ENCODE measurements around the gene FOXG1.

Gene FOXG1

DNA sequence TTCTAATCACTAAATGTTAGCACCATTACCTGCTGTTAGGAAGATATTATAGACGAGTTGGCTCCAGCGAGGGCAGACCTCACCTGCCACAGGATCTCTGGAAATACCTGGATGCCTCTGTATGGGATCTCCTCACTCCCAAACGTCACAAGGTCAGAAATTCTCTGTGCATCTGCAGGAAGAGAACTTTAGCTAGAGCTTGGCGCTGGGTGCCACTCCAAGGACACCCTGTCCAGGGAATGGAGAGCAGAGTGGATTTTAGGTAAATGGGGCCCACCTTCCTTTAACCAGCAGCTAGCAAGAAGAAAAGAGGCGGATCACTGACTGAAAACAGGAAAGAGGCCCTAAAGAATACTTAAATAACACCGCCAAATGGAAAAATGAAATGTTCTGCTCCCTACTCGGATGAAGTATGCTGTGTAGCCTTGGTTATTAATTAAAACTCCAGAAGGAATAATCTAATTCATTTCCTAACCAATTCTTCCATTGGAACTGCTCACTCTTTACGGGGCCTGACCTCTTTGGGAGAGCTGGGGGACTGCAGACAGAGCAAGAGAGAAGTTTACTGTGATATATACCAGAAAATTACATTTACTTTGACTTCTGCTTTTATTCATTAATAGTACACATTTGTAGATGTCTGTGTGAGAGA, 4.2 kb upstream of the FOXG1 start:
- no peak for DNase-seq (ENCODE audit: low read depth)

DNA sequence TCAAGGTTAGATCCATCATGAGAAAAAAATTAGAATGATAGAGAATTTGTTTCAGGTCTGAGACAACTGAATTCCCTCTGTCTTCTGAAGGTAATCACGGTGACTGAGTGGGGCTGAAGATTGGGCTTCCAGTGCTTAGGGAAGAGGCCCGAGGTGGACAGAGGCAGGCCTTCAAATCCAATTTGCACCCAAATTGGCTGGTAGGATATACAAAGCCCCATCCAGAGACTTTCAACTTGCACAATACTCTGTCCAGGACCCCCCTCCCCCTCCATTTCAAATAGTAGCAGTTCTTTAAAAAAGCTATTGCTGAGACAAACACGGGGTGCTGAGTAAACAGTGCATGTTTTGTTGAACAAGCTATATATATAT, 3.6 kb upstream of the FOXG1 start:
- no peak for DNase-seq (ENCODE audit: low read depth)

DNA sequence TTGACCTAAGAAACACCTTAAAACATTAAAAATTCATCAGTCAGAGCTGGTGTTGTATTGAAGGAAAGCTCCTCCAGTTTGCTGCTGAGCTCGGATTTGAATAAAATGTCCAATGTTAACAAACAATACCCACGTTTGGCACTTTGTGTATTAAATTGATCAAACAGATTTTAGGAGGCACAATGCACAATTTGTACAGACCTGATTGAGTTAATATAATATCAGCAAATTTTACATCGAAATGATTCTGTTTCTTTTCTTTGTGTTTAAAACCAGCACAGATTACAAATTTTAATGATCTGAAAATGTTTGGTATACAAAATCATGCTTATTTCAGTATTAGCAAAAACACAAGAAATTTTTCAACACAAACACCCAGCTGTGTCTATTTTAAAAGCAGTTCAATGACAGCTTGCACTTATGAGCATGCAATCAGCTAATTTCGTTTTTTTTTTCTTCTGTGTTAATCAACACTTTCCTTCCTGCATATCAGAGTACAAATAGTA, 2.8 kb upstream of the FOXG1 start:
- no peak for DNase-seq (ENCODE audit: low read depth)

DNA sequence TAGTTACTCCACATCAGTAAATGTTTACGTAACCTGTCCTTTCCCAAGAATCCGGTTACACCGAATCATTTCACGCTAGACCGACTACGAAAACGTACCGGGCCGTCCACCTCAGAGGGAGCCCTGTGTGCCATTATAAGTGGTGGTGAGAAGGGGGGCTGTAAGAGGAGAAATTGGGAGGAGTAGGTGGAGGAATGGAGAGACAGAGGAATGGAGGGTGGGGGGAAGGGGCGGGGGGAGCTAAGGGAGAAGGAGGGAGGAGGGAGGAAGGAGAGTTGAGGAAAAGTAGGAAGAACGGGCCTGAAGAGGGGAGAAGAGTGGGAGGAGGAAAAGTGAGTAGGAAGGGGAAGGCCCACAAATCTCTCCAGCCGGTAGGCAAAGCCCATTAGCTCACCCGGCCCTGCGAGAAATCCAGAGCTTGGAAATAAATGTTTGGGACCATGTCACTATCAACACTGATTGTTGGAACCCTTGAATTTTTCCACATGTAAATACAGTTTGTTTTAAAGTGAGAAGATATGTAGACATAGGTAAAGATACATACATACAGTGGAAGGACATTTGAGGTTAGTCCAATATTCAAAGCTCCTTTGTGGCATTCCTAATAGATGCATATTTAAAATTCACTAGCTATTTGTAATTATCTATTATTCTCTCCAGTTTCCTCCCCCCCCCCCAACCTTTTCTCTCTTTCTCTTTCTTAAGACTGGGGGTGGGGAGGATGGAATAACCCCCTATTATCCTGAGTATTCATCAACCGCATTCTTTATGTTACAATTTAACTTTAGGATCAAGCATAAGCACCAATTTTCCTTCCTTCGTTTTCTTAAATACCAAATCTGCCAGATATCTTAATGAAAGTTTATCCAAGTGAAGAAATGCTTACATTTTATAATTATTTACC, 2.1 kb upstream of the FOXG1 start:
- DNase-seq (ENCODE audit: low read depth): no peak

DNA sequence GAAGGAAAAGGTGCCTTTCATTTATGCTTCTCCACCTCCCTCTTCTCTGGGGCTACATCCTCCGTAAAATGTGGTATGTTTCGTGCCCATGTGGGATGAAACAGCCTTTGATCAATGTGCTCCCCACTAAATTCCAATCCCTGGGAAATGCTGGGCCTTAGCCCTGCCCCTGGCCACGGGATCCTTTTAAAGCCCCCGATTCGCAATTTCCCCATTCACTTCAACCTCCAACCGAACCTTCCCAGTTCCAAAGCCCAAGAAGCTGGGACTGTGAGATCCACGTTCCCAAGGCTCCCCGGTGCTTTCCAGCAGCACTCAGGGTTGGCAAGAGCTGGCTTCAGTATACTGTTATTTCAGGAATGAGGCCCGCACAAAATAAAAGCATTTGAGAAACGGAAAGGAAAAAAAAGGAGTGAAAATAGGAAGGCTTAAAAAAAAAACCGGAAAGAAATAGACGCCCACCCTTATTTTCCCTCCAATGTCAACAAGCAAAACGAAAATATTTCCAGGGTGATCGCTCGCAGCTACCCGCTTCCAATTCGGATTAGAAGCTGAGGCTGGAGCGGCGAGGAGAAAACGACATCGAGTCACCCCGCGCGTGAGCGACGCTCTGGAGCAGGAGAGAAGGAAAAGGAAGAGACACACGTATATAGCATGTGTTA, 1.3 kb upstream of the FOXG1 start:
- no peak for DNase-seq (ENCODE audit: low read depth)

DNA sequence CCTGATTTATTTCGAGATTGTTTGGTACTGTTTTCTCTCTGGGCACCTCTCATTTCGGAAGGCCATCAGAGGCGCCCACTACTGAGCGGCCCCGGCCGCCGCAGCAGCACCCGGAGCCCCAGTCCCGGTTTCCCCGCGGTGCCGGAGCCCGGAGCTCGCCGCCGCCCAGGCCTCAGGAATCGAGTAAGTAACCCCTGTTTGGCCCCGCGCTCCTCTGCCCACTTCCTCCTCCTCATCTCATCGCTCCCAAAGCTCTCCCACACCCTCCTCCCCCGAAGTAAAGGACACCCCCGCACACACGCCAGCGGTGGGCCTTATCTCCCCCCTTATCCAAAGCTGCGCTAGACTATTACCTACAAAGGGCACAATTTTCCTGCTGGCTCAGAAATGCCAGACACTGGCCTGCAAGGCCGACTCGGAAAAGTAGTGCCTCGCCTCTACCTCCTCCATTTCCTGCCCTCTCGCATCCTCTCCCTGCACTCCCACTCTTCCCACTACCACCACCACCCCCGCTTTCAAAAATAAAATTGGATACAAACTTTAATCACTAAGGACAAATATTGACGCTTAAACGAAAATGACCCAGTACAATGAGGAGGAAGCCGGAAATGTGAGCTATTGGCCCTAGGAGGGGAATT, 637 bp upstream of the FOXG1 start:
- no peak for DNase-seq (ENCODE audit: low read depth)

DNA sequence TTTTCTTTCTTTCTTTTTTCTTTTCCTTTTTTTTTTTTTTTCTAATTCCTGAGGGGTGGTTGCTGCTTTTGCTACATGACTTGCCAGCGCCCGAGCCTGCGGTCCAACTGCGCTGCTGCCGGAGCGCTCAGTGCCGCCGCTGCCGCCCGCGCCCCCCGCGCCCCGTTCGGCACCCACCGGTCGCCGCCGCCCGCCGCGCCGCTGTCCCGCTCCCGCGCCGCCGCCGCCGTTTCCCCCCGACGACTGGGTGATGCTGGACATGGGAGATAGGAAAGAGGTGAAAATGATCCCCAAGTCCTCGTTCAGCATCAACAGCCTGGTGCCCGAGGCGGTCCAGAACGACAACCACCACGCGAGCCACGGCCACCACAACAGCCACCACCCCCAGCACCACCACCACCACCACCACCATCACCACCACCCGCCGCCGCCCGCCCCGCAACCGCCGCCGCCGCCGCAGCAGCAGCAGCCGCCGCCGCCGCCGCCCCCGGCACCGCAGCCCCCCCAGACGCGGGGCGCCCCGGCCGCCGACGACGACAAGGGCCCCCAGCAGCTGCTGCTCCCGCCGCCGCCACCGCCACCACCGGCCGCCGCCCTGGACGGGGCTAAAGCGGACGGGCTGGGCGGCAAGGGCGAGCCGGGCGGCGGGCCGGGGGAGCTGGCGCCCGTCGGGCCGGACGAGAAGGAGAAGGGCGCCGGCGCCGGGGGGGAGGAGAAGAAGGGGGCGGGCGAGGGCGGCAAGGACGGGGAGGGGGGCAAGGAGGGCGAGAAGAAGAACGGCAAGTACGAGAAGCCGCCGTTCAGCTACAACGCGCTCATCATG, 654 bp downstream of the FOXG1 start:
- no peak for DNase-seq (ENCODE audit: low read depth)

DNA sequence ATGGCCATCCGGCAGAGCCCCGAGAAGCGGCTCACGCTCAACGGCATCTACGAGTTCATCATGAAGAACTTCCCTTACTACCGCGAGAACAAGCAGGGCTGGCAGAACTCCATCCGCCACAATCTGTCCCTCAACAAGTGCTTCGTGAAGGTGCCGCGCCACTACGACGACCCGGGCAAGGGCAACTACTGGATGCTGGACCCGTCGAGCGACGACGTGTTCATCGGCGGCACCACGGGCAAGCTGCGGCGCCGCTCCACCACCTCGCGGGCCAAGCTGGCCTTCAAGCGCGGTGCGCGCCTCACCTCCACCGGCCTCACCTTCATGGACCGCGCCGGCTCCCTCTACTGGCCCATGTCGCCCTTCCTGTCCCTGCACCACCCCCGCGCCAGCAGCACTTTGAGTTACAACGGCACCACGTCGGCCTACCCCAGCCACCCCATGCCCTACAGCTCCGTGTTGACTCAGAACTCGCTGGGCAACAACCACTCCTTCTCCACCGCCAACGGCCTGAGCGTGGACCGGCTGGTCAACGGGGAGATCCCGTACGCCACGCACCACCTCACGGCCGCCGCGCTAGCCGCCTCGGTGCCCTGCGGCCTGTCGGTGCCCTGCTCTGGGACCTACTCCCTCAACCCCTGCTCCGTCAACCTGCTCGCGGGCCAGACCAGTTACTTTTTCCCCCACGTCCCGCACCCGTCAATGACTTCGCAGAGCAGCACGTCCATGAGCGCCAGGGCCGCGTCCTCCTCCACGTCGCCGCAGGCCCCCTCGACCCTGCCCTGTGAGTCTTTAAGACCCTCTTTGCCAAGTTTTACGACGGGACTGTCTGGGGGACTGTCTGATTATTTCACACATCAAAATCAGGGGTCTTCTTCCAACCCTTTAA, 1.5 kb downstream of the FOXG1 start:
- DNase-seq (ENCODE audit: low read depth): no peak

DNA sequence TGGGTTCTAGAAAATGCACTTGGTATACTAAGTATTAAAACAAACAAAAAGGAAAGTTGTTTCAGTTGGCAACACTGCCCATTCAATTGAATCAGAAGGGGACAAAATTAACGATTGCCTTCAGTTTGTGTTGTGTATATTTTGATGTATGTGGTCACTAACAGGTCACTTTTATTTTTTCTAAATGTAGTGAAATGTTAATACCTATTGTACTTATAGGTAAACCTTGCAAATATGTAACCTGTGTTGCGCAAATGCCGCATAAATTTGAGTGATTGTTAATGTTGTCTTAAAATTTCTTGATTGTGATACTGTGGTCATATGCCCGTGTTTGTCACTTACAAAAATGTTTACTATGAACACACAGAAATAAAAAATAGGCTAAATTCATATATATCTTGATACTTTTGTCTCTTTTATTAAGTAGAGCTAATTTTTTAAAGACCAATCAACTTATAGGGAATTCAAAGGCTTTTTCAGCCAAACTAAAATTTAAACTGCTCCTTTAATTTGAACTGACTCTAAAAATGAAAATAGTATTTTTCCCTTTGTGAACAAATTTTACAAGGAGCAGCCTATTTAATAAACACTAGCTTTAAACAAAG, 2.8 kb downstream of the FOXG1 start:
- DNase-seq (ENCODE audit: low read depth): no peak

DNA sequence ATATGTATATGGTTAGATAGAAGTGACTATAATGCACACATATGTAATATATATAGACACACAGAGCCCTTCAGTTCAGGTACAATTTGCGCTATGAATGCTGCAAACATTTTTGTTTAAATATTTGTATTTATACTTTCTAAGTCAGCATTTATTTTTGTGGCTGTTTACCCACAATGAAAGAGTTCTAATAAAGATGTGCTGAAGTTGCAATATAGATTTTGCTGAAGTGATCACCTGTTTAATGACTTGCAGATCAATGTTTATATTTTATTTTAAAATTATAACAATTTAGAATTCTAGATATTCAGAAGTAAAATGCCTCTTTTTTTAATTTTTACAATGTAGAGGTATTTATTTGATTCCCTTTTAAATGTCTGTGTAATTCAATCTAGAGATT, 3.5 kb downstream of the FOXG1 start:
- no peak for DNase-seq (ENCODE audit: low read depth)

DNA sequence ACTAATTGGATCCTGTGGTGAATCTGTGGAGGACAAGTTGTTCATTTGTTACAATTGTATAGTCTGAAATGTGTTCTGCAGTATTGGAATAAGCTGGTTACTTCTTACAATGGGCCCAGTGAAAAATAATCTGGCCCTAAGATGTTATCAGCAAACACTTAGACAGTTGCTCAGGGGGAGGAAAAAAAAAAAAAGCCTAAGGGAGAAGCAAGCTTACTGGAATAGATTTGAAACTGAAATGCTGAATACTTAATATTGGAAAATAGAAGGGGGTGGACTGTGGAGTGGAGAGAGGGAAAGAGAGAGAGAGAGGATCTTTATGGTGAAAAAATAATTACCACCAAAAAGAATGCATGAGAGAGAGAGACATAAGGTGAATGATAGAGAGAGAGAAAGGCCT, 4.0 kb downstream of the FOXG1 start:
- DNase-seq (ENCODE audit: low read depth): no peak

DNA sequence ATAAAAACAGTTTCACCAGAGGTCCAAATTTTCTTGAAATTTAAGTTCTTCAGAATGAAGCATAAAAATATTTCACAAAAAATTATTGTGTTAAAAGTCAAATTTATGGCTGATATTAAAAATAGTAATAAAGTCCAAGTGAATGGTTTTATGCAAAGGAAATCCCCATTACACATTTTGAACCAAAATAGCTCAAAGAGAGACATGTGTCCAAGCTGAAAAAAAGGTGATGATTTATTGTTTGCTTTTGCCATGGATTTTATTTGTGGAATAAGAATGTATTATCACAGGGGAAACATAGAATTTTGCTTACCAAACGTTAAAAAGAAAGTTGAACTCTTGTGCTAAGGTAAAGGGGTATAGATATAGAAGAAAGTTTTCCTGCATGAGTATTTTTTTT, 4.6 kb downstream of the FOXG1 start:
- no peak for DNase-seq (ENCODE audit: low read depth)

DNA sequence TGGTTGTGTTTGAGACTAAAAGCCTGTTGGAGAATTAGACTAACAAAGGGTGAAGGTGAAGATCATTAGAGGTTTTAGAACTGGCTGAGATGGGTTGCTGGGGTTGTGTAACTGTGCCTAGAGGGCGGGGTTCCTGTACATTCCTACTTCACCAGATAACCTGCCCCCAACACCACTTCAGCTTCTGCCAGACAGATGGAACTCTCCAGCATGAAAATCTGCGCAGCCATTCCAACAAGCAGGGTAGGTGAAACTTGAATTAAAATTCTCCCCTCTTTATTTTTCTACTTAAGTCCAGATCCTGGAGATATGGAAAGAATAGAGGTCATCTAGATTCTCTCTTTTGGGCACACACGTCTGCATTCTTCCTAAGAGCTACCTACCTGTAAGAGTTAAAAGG, 6.0 kb downstream of the FOXG1 start:
- no peak for DNase-seq (ENCODE audit: low read depth)

DNA sequence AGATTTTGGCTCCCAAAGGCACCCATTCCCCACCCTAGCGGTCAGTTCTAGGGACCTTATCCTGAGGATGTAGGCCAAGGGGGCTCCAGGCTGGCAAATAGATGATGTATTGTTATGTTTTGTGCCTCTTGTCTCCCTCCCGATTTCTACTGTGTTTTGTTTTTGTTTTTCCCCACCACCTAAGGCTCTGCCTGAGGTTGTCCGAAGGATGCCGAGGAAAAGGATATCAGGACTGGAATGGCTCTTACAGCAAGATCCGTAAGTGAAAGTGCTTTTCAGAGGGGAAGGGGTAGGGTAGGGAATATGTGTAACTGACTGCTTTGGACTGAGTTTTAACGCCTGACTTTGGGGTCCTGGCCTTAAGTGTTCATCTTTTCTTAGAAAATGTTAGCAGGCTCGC, 6.6 kb downstream of the FOXG1 start:
- no peak for DNase-seq (ENCODE audit: low read depth)

DNA sequence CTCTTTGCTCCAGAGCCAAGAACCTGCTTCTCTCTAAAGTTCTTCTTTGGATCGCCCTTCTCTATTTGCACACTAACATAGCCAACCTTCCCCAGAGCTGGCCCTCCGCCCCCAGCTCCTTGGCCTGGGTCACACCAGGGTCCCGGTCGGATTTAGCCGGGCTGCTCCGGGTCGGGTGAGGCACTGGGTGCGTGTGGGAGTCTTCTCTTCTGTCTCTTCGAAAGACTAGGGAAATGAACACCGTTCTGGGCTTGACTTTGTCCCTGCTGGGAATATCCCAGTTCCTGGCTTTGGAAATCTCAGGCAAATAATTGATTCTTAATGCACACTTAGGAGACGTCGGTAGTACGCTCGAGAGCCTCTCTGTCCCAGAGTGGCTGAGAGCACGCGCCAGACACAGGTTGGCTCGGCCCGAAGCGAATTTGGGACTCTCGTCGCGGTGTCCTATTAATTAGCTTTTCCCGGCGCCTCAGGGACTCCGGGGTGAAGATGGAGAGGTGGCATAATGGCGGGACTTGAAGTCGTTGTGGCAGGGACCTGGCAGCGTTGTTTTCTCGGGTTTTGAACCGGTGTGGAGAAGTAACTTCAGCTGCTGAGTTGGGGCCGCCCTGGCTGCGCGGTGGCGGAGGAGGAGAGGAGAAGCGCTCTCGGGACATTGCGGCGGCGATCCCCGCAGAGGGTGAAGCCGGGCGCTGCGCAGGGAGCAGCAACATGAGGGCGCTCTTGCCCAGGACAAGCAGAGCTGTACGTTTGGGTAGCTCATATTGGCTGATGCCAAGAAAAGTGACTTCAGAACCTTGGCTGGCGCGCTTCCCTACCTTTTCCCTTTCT, 7.5 kb downstream of the FOXG1 start:
- DNase-seq (ENCODE audit: low read depth): no peak

DNA sequence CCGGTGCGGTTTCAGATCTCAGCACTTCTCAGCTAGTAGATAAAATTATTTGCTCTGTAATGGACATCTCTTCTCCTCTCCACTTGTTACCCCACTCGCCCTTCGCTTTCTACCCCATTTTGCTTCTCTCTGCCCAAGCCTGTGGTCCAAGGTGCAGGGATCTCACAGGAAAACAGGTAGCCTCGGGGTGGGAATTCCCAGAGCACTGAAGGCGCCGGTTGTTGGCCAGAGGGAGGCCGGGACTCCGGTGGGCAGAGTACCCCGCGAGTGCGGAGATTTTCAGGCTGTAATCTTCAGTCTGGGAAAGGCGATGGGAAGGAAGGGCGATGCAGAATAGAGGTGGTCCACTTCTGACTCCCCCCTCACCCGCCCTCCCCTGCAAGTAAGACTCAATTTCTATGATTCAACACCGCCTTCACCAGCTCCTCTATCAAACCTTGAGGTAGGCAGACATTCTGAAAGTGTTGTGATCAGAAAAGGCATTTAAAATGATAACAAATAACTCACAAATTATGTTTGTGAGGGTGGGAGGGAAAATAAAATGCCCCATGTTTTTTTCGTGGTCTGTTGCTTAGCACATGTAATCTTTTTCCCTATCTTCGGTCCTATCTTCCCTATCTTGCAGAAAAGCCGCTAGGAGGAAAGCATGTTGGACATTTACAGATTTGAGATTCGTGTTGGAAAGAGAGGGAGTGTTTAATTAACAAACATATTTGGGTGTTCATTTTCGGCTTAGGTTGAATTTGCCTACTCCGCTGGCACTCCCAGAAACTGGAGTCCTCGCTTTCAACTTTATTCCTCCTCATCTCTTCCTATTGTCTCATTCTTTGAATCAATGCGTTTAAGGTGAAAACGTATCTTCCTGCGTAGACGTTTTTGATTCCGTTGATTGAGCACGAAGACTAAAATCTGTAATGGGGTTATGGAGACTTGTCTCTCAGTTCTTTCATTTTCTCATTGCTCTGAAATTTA, 8.5 kb downstream of the FOXG1 start:
- DNase-seq (ENCODE audit: low read depth): no peak

DNA sequence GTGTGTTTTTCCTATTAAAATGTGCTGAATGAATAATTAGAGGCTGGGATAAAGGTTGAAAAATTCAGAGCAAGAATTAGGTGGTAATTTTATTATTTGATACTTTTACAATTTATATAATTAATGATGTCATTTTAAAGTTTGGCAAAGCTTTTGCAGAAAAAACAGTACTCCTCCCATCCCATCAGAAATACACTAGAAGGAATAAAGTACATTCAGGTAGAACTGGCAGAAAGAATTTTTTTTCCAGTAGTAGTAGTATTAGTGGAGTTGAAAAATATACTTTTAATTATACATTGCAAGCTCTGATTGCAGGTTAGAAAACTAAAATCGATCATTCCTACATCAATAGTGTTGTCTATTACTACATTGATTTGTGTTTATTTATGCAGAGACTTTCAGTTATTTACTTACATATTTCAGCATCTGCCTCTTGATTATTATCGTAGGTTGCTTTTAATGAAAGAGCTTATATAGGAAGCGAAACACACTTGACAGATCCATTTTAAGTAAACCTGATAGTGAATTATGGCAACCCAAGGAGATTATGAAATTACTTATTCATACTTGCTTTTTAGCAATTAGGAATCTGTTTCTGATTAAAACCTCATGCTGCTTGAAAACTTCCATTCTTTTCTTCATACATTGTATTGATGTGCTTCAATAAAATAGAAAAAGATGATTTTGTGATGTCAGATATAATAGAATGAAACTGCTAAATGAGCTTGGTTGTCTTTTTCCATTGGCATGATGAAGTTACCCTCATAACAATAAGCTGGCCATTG, 10.1 kb downstream of the FOXG1 start:
- DNase-seq (ENCODE audit: low read depth): no peak
